ENCODE results near the gene SUN2.

The SUN2 gene

DNA sequence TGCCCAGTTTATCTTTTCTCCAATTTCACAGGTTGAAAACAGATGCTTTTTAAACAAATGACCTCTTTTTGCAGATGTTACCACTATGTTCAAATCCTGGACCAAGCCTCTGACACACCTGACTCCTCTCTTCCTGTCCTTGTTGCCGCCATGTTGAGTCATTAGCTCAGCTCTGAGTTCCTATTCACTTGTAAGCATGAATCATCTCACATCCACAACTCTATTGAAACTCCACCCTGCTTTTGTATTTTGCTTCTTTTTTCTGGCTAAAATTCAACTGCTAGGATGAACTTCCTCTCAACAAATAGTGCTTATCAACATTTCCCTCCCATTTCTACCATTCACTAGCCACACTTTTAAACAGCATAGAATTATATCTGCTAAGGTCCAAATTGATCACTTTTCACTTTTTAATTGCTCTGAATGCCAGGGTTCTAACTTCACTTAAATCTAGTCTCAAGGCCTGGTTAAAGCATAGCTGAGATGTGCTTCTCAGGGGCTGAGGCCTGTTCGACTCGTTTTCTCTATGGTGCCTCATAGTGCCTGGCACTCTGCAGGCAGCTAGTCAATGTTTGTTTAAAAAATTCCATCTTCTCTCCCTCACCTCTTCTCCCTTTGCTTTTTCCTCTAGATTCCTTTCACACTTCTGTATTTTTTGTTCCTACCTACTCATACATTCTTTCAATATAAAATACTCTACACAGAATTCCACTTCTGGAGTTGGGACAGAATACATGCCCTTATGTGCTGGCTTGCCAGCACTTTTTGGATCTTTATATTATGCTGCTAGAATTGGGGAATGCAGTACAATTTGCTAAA is 59.0 kb downstream of the SUN2 start:
- DNase-seq (ENCODE audit: low read depth) = no peak

DNA sequence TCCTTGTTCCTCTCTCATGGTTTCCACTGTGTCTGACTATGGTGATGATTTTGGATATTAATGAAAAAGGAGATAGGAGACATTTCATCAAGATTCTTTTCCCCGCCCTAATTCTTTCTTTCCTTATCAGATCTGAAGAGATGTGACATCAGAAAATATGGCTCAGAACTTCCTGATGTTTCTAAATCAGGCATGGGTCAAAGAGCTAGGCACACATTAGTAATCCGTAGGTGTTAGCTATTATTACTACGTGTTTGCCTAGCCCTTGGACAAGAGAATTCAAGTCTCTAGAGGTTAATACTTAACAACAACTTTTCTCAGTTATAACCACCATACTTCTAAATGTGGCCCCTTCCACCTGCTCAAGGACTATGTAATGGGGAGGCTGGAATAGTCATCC is 60.9 kb downstream of the SUN2 start:
- DNase-seq (ENCODE audit: low read depth) = no peak

DNA sequence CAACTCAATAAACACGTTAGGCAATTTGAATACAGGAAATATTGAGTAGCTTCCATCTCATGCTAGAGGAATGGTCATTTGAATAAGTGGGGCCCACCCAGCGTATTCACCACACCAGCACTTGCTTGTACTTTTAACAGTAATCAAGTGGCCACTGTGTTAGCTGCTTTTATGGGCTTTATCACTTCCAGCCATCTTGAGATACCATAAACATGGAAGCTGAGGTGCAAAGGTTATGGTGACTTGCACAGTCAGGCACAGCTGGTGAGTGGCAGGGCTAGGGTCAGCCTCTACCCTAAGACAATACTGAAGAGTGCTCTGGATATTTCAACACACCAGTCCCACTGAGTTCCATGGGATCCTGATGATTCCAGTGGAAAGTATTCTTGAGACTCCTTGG is 61.7 kb downstream of the SUN2 start:
- DNase-seq (ENCODE audit: low read depth) = no peak

DNA sequence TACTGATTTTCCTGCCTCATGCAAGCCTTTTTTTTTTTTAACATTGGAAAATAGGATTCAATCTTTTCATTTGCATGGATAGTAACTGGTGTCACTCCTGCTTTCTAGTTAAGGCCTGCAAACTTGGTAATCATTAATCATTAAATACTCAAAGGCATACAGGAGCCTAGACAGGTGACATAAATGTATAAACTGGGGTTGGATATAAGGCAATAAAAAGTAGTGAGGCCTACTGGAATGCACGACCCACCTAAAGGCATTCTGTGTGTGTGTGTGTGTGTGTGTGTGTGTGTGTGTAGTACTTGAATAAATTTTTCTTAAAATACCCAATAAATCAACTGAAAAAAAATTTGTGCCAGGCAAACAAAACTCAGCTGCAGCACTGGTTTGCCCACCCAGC is 66.1 kb downstream of the SUN2 start:
- no peak for DNase-seq (ENCODE audit: low read depth)

DNA sequence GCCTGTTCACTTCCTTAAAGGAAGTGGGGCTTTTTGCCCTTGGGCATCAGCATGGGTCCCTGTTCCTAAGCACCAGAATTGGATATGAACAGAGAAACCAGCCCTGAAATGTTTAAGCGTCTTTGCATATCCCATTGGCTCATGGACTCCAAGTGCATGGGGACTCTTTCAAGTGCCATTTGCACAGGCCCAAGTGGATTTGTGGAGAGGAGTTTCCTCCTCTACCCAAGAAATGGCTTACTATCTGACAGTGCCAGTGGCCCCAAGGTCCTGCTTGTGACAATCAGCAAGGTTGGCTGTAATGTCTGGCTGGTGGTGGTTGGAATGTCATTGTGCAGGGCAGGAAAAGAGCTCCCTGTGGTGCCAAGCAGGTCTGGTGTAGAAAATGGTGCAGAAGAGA is 70.0 kb downstream of the SUN2 start:
- no peak for DNase-seq (ENCODE audit: low read depth)

DNA sequence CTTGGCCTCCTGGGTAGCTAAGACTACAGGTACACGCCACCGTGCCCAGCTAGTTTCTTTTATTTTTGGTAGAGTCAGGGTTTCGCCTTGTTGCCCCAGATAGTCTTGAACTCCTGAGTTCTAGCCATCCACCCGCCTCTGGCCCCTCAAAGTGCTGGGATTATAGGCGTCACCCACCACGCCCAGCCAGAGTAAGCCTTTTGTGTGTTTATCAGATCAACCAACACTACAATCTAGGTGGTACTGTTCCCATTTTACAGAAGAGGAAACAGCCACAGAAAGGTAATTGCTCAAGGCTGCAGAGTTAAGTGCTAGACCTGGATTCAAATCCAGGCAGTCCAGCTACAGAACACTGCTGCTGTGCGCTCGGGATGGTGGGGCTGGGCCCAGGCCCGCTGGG is 70.9 kb downstream of the SUN2 start:
- DNase-seq (ENCODE audit: low read depth) = no peak

Data from CMK (cell line).